Common myeloid progenitor, CD34-positive (primary cell): ENCODE data around the gene TOR4A.

Source experiments
- CTCF ChIA-PET: fragments of 350-600 bp; sonication (Branson Sonifier 250); formaldehyde crosslinking; loops from one replicate; lab custom pipeline; 2021; ENCODE audit warnings: antibody characterized with exemption; lab: Charles Lee
- POLR2A ChIA-PET: fragments of 350-600 bp; sonication (Branson Sonifier 250); formaldehyde crosslinking; loops from one replicate; lab custom pipeline; 2021; ENCODE audit warnings: antibody characterized with exemption; lab: Charles Lee
- DNase-seq, 3 donors: peaks; one replicate each; pipeline versions ENCODE4 v3.0.0 to v3.0.0-alpha.2; 2013
- H3K27ac ChIP-seq, 2 experiments: 1 replicate in 1 of 2; 2 replicates in 1 of 2; pipeline ENCODE4 v1.7.0; 2013; ENCODE audit warnings: inconsistent platforms in 2 of 2, low read length in 2 of 2, mild to moderate bottlenecking in 2 of 2, low read depth in 1 of 2, moderate library complexity in 1 of 2; ENCODE audit not compliant: severe bottlenecking in 2 of 2, insufficient read depth in 1 of 2, poor library complexity in 1 of 2
- H3K27me3 ChIP-seq, 5 experiments: replicated peaks in 2 of 5; 1 replicate in 3 of 5; 2 replicates in 2 of 5; pipeline versions ENCODE4 v1.6.1 to v1.7.0; 2013; ENCODE audit warnings: low read length in 4 of 5, mild to moderate bottlenecking in 2 of 5, moderate library complexity in 2 of 5, inconsistent platforms in 1 of 5; ENCODE audit not compliant: insufficient read depth in 5 of 5, control insufficient read depth in 4 of 5
- H3K36me3 ChIP-seq, 4 experiments: 1 replicate in 2 of 4; 2 replicates in 2 of 4; pipeline versions ENCODE4 v1.6.1 to v1.7.0; 2013; ENCODE audit warnings: low read length in 3 of 4, control low read depth in 1 of 4, mild to moderate bottlenecking in 1 of 4; ENCODE audit not compliant: control insufficient read depth in 4 of 4, insufficient read depth in 4 of 4
- H3K4me1 ChIP-seq, 4 experiments: 1 replicate in 3 of 4; 2 replicates in 1 of 4; pipeline versions ENCODE4 v1.6.1 to v1.7.1; 2013; ENCODE audit warnings: low read length in 3 of 4, mild to moderate bottlenecking in 3 of 4, control low read depth in 1 of 4, inconsistent platforms in 1 of 4, moderate library complexity in 1 of 4; ENCODE audit not compliant: control insufficient read depth in 4 of 4, insufficient read depth in 4 of 4; ENCODE audit errors: control extremely low read depth in 1 of 4
- H3K4me3 ChIP-seq, 7 experiments: 1 replicate in 4 of 7; 2 replicates in 3 of 7; pipeline versions ENCODE4 v1.5.1 to v1.7.0; 2013; ENCODE audit warnings: mild to moderate bottlenecking in 7 of 7, low read length in 6 of 7, moderate library complexity in 6 of 7, inconsistent platforms in 2 of 7, low read depth in 2 of 7, control low read depth in 1 of 7; ENCODE audit not compliant: insufficient read depth in 4 of 7, control insufficient read depth in 1 of 7; ENCODE audit errors: extremely low read depth in 1 of 7
- H3K9me3 ChIP-seq, 5 experiments: 1 replicate in 4 of 5; 2 replicates in 1 of 5; pipeline versions ENCODE4 v1.6.1 to v1.7.1; 2013; ENCODE audit warnings: low read length in 4 of 5, mild to moderate bottlenecking in 2 of 5, inconsistent platforms in 1 of 5, low read depth in 1 of 5, moderate library complexity in 1 of 5; ENCODE audit not compliant: control insufficient read depth in 4 of 5, insufficient read depth in 2 of 5; ENCODE audit errors: control extremely low read depth in 1 of 5
- WGBS: methylation state at CpG from one replicate; pipeline ENCODE4 v1.1.5; 2013; ENCODE audit not compliant: insufficient coverage; 5-methylcytosine and 5-hydroxymethylcytosine counted together

Gene TOR4A

GRCh38 chr9:137330689-137331088, 53.2 kb downstream of the TOR4A start:
- Histone ChIP-seq H3K4me1 (peaks cover 0 to 15% (median 8%) of the 10 kb centered on the region in 4 experiments), H3K4me3 (no peak overlapping the region), H3K27ac (no peak overlapping the region), H3K27me3 (no peaks in the 10 kb centered on the region), H3K9me3 (no peaks in the 10 kb centered on the region), H3K36me3 (no peaks in the 10 kb centered on the region)
- DNase-seq, result no peak
- POLR2A ChIA-PET, result no interaction called here
- CTCF ChIA-PET, result interaction anchor here (0.7 to 1.7 kb wide), 3 partner anchors 12 to 28 kb away, joined by 3 to 4 read pairs (median 3); partner anchors contain the start of gene NRARP
- WGBS, result 92% methylated on average over 5 of the region's 6 CpGs

- Histone ChIP-seq H3K36me3 (peaks cover 0 to 4% (median 0%) of the 10 kb centered on the region in 4 experiments), H3K27me3 (no peaks in the 10 kb centered on the region), H3K4me3 (no peak overlapping the region), H3K4me1 (peaks cover 0 to 5% (median under 1%) of the 10 kb centered on the region in 4 experiments), H3K9me3 (peaks cover 0 to 5% (median 0%) of the 10 kb centered on the region in 5 experiments), H3K27ac (no peak overlapping the region)
- DNase-seq, result no peak
- 90% methylated on average over 2 of the region's 9 CpGs for WGBS
- ChIA-PET POLR2A (no interaction called here), CTCF (no interaction called here)
Observed at GRCh38 chr9:137331929-137332328, 54.4 kb downstream of the TOR4A start.
